8988T (cell line): ENCODE measurements around the gene SPACA6.
"Not testable (repeated sequence)": the region's sequence is repeated elsewhere in the genome, so short reads cannot be mapped to it uniquely, and the experiment has no call there.

Source experiments
- DNase-seq: peaks from one replicate; pipeline ENCODE4 v3.0.0; 2011

Gene SPACA6, protein sequence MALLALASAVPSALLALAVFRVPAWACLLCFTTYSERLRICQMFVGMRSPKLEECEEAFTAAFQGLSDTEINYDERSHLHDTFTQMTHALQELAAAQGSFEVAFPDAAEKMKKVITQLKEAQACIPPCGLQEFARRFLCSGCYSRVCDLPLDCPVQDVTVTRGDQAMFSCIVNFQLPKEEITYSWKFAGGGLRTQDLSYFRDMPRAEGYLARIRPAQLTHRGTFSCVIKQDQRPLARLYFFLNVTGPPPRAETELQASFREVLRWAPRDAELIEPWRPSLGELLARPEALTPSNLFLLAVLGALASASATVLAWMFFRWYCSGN

DNA sequence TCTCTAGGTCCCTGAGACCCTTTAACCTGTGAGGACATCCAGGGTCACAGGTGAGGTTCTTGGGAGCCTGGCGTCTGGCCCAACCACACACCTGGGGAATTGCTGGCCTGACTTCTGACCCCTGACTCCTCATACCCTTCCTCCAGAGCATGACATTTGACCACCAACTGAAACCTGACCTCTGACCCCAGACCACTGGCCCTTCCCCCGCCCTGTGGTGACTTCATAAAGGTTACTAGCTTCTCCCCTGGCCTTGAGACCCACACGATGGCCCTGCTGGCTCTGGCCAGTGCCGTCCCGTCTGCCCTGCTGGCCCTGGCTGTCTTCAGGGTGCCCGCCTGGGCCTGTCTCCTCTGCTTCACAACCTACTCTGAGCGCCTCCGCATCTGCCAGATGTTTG lies at the start of gene SPACA6:
Gene SPACA6 (plus strand): TSS at position 71 of the 400 bp plus-strand sequence. CDS start 197 bp downstream, at position 268.
- DNase-seq, result no peak

DNA sequence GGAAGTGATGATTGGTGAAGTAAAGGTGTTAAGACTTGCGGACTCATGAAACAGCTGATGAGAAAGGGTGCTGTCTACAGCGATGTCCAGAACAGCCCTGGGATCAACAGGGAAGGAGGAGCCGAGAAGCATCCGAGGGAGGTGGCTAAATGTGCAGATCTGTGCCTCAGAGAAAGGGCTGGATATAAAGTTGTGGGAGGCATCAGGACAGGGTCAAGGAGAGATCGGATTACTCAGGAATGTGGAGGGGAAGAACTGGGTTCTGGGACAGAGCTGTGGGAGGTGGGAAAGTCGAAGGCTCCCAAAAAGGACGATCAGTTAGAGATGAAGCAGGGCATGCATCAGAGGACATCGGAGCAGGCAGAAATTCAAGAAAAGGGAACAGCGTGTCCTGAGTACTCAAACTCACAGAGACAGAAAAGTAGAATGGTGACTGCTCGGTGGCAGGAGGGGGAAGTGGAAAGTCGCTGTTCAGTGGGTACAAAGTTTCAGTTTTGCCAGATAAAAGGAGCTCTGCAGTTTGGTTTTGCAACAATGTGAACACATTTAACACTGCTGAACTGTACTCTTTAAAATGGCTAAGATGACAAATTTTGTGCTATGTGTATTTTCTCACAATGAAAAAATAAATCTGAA lies 48.4 kb upstream of the SPACA6 start:
- no peak for DNase-seq

DNA sequence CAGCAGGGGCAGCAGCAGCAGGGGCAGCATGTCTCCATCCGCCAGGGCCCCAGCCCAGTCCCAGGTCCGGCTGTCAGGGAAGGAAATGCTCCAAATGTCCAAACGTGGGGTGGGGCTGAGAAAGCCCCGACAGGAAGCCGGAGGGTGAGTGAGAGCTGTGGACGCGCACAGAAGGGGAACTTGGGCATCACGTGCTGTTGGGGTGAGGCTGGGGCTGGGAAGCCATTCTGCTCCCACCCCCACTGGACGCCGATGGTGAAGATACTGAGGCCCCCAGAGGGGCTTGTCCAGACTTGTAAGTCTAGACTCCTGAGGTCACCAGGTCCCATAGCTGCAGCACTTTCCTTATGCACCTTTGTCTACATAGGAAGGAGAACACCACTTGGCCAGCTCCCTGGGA lies 46.4 kb upstream of the SPACA6 start, which contains the start of gene SIGLEC14:
Gene SIGLEC14 (minus strand): TSS at position 96 of the 400 bp plus-strand sequence. CDS start 66 bp downstream, at position 30.
- DNase-seq, result not testable (repeated sequence)

DNA sequence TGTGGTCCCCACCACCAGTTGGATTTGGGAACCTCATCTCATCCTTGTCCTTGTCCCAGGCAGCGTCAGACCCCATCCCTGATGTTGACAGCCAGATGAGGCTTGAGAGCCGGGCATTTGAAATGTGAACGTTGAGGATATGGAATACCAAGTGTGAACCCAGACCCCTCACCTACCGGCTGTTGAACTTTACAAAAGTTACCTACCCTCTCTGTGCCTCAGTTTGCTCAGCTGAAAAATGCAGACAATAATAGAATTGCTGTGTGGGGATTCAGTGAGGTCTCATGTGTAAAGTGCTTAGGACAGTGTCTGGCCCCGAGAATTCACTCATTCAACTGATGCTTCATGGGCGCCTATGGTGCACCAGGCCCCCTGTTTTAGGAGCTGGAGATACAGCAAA lies 45.8 kb upstream of the SPACA6 start:
- no peak for DNase-seq

DNA sequence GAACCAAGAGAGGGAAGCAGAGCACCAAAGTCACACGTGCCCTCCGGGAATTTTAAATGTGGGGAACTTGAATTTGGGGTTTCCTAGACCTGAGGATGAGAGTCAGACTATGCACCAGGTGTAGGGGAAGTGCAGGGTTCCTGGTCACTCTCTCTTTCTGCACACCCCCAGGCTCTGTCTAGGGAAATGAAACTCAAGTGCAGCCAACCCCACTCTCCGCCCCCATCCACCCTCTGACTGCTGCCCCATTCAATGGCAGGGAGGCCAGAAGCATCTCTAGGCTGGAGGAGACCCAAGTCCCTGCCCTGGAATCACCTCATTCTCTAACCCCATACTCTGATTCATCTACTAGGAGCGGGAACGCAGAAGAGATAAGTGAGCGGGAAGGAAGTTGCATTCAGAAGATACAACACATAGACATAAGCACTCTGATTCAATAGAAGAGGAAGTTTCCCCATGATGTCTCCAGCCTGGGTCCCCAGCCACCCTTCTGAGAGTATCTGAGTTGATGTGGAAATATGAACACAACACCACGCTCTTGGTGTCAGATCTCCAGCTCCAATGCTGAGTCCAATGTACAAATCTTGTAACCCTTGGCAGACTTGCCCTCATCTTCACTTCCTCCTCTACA lies 41.8 kb upstream of the SPACA6 start:
- no peak for DNase-seq

DNA sequence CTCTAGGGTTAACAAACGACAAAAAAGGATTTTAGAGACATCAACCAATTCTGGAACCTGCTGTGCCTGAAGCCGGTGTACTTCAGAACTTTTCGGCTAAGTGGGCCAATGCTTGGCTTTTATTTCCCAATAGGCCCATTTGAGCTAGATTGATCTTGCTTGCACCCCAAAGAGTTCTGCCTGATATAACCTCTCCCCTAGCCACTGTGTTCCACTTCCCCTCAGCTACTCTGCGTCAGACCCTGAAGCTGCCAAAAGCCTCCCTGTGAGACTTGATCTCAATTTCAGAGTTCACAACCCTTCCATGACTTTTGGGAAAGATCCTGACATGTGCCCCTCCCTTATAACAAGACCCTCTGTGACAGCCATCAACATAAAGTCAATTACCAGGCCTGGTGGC lies 40.9 kb upstream of the SPACA6 start:
- no peak for DNase-seq

DNA sequence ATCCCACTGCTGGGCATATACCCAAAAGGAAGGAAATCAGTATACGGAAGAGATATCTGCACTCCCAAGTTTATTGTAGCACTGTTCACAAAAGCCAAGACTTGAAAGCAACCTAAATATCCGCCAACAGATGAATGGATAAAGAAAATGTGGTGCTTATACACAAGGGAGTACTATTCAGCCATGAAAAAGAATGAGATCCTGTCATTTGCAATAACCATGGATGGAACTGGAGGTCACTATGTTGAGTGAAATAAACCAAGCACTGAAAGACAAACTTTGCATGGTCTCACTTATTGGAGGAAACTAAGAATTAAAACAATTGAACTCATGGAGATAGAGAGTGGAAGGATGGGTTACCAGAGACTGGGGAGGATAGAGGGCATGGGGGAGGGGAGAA lies 40.0 kb upstream of the SPACA6 start:
- DNase-seq, result no peak

DNA sequence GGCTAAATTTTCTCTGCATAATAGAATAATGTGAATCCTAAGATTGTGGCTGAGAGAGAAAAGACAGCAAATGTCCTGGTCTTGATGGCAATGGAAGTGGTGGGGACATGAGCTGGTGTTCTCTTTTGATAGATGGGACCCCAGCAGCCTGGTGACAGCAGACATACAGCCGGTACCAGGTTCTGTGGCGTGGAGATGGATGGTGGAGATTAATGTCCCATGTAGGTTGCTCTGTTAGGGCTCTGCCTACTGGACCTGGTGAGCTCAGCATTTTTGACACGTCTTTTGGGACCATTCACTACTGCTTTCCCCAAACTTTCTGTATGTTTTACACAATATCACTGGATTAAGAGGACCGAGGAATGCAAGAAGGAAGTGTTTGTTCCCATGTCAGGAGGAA lies 38.3 kb upstream of the SPACA6 start:
- DNase-seq, result no peak

DNA sequence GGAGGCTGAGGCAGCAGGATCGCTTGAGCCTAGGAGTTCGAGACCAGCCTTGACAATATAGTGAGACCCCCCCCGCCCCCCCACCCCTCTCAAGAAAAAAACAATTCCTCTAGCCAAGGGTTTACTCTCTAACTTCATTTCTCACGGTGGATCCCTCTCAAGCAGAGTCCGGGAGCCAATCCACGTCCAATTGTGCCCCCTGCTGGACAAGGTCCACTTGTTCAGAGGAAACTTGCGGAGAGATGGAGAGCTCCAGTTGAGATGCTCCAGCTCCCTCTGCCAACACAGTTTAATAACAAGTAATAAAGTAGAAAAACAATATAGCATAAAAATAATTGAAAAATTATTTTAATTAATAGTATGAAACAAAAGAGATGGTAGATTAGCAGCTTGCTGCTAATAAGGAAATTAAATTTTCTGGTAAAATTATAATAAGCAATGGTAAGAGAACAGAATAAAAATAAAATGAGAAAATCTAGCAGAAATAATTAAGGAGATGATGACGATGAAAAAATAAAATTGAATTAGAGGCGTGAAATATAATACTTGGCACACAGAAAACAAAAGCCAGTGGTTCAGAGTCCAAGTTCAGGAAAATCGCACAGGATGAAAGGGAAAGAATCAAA lies 32.0 kb upstream of the SPACA6 start:
- DNase-seq, result peak; percentile 23

DNA sequence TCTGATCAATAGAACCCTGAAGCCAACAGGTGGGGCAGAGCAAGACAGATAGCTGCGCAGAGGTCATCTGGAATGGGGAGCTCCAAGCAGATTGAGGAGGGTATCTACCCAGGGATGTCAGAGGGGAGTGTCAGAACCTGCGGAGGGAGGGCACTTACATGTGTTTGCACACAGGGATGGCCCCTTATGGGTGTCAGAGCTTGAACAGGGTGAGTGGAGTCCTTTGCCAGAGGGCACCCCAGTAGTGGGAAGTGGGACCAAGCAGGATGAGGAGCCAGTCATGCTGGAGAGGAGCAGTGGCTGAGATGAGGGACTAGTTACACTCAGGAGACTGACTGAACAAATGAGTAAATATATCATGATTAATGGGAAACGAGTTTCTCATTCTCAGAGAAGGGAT lies 29.5 kb upstream of the SPACA6 start:
- no peak for DNase-seq

DNA sequence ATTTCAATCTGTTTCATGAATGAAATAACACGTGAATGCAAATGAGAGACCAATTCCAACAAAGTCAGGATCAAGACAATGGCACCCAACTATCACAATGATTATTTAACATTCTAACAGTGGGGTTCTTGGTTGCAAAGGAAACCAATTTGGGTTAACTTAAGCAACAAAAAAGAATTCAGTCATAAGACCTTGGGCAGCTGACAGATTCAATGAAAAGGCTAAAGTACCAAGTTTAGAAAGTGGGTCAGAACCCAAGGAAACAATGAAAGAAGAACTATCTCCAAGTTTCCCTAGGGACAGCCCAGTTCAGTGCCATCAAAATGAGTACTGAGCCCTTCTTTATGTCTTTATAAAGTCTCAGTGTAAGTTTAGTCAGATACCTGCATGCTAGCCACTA lies 29.0 kb upstream of the SPACA6 start:
- DNase-seq, result no peak

DNA sequence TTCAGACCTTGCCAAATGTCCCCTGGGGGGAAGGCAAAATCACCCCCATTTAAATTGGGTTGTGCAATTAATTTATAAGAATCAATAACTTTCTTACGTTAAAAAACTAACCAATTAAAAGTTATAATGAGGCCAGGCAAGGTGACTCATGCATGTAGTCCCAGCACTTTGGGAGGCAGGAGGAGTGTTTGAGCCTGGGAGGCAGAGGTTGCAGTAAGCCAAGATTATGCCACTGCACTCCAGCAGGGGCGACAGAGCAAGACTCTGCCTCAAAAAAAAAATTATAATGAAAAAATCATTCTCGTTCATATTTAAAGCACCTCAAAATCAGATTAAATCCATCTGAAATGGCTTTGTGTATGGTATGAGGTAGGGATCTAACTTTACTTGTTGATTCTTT lies 28.1 kb upstream of the SPACA6 start:
- no peak for DNase-seq

DNA sequence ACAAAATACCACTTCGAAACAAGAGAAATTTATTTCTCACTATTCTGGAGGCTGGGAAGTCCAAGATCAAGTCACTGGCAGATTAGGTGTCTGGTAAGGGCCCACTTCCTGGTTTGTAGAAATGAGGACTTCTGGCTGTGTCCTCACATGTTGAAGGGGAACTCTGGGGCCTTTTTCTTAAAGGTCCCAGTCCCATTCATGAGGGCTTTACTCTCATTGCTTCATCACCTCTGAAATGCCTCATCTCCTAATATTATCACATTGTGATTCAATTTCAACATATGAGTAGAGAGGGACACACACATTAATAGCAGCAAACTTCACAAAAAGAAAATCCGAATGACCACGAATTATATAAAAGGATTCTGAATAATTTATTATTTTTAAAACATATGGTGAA lies 24.9 kb upstream of the SPACA6 start:
- no peak for DNase-seq

DNA sequence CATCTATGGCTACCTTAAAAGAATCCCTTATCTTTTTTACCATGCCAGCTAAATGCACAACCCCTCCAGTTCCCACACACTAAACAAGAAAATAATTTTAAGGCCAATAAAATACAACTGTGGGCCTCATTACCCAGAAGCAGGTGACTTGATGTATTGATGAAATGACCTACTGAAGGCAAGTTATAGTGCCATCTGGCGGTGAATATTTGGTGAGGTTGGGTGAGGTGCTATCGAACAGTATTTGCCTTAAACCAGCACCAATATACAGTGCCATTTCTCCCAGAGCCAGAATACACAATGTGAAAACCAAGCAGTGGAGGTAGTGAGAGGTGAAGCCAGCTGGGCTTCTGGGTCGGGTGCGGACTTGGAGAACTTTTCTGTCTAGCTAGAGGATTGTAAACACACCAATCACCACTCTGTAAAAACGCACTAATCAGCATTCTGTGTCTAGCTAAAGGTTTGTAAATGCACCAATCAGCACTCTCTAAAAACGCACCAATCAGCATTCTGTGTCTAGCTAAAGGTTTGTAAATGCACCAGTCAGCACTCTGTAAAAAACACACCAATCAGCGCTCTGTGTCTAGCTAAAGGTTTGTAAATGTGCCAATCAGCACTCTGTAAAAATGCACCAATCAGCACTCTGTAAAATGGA lies 17.1 kb upstream of the SPACA6 start:
- DNase-seq, result not testable (repeated sequence)

DNA sequence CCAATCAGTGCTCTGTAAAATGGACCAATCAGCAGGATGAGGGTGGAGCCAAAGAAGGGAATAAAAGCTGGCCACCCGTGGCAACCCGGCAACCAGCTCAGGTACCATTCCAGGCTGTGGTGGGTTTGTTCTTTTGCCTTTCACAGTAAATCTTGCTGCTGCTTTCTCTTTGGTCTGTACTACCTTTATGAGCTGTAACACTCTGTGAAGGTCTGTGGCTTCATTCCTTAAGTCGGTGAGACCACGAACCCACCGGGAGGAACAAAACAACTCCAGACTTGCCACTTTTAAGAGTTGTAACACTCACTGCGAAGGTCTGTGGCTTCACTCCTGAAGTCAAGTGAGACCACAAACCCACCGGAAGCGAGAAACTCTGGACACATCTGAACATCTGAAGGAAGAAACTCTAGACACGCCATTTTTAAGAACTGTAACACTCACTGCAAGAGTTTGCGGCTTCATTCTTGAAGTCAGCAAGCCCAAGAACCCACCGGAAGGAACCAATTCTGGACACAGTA lies 16.5 kb upstream of the SPACA6 start:
- DNase-seq, result no peak

DNA sequence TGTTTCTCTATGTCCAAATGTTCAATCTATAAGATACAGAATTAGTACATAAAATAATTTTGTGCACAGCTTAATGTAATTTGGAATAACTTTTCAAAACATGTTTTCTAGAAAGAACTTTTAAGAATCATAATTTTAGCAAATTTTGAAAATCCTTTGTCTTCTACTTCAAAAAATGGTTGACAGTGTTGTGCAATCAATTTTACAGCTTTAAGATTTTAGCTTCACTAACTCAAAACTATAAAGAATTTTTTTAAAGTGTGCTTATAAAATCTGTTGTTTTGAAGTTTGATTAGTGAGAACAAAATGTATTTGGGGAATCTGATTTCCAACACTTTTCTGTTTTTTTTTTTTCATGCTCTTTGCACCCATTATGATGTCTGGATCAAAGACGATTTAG lies 12.7 kb upstream of the SPACA6 start:
- no peak for DNase-seq

DNA sequence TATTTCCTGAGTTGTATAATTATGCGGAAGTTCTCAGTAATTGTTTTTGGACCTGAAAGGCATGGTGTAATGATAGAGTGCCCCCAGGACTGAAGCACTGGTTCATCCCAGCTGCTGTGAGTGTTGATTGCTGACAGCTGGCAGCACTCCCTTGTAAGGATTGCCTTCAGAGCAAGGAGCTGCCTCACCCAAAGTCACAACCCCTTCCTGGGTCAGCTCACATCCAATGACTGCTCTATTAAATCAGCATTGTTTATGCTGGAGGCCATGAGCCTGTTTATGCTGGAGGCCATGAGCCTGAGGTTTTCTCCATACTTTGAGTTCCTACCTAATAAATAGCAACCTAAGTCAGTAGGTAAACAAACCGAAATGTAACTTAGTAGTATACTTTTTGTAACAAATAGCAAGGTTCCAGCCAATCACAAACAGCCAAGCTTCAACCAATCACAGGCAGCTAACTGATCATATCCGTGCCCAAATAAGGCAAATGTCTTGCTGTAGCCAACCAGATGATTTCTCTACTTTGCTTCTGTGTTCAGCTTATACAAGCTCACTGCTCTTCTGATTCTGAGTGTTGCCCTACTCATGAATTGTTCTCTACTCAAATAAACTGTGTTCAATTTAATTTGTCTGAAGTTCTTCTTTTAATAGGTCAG lies 11.7 kb upstream of the SPACA6 start:
- DNase-seq, result no peak

DNA sequence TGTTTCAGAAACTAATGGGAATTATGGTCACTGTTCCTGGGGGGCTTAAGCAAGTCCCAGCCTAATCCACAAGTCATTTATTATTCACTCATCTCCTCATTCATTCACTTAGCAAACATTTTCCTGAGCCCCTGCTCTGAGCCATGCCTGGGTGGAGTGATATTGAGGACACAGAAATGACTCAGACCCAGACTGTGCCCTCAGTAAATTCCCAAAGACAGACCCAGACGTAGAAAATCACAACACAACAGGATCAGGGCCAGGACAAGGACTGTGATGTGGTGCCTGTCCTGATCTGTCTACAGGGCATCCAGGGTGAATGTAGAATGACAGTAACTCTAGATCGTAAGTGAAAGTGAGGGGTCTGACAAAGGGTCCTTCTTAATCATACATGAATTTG lies 7.0 kb upstream of the SPACA6 start:
- no peak for DNase-seq

DNA sequence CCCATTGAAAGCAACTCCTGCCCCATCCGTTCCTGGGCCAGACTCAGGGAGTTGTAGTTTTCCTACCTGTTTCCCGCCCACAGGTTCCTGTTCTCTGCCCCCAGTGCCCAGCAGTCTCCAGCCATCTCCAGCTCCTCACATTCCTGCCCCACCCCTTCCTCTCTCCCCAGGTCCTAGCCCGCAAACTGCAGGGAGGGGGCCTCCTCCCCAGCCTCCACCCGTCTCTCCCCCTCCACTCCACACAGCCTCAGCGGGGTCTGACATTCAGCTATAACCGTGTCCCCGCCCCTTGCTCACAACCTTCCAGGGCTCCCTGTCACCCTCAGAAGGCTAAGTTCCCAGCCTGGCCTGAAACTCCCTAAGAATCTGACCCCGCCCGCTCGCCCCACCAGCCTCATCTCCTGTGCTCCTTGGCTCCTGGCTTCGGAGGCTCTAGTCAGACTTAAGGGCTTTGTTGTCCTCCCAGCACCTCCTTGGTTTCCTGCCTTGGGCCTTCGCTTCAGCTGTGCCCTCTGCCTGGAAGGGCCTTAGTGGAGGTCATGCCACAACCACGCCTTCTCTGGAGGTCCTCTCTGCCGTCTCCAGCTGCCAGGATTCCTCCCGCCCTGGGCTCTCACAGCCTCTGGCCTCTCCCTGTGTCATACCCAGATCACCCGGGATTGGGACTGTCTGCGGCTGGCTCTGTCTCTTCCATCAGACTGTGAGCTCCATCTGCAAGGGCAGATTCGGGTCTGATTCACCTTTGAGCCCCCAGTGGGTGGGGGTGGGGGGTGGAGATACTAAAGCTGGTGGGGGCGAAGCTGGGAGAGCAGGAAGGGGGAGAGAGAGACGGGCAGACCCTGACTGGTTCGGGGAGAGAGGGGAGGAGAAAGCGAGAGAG lies 5.1 kb upstream of the SPACA6 start:
- DNase-seq, result no peak

DNA sequence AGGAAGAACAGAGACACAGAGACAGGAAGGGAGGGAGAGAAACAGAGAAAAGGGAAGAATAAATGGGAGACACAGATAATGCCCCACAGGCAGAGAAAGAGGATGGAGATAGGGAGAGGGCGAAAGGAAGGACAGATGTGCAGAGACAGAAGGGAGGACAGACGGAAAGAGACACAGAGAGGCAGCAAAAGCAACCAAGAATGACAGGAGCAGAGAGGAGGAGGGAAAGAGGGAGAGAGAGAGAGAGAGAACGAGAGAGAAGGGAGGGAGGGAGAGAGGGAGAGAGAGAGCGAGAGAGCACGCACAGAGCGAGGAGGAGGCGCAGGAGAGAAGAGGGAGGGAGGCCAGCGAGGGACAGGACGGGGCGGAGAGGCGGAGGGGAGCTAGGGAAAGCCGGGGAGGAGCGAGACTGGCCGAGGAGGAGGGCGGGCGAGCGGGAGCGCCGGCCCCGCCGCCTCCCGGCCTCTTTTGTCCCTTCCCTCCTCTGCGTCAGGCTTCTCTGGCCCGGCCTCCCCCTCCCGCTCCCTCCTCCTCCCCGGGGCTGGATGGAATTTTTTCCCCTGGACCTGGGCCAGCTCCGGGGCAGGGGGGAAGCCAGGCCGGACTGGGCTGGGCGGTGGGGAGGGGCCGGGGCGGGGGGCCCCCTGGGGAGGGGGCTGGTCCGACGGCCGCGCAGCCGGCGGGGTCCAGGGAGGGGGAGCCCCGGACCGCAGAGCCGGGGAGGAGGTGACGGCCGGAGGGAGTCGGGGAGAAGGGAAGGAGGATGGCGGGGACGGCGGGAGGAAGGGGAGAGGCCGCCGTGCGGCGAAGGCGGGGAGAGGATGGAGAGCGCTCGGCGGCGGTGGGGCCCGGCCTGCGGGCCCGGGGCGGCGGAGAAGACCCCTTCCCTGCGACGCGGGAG lies 4.2 kb upstream of the SPACA6 start:
- DNase-seq, result peak; percentile 55
